Dedifferentiated amniotic fluid mesenchymal stem cell (primary cell): Measurements from ENCODE around the gene PLXNC1.

Source experiments
- DNase-seq: peaks from one replicate; pipeline ENCODE4 v3.0.0-alpha.2; 2016; ENCODE audit errors: extremely low spot score

Gene PLXNC1

GRCh38 chr12:94157981-94158411, 9.6 kb downstream of the PLXNC1 start:
- DNase-seq, result no peak

- no peak for DNase-seq
Measured at GRCh38 chr12:94158666-94159065, 10.3 kb downstream of the PLXNC1 start.

GRCh38 chr12:94162108-94162507, 13.7 kb downstream of the PLXNC1 start:
- no peak for DNase-seq

- DNase-seq, result no peak
Measured at GRCh38 chr12:94163850-94164249, 15.5 kb downstream of the PLXNC1 start.

DNA sequence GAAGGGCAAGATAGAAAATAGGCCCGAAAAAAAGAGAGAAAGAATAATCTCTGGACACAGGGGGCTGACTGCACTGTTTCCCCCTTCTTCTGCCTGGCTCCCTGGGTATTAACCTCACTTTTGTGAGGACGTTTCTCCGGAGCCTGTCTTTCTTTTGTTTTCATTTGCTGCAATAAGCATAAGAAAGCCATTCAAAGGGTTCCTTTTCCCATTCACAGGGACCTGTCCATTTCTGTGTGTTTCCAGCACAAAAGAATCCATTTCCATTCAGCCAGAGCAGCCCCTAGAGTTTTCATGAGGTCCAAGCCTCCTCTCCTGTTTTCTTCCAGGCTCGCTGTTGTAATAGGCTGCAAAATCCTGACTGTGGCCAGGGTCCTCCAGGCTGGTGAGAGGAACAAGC, 16.8 kb downstream of the PLXNC1 start:
- DNase-seq, result no peak

- DNase-seq, result no peak
Measured at GRCh38 chr12:94165670-94166364, 17.4 kb downstream of the PLXNC1 start.

DNA sequence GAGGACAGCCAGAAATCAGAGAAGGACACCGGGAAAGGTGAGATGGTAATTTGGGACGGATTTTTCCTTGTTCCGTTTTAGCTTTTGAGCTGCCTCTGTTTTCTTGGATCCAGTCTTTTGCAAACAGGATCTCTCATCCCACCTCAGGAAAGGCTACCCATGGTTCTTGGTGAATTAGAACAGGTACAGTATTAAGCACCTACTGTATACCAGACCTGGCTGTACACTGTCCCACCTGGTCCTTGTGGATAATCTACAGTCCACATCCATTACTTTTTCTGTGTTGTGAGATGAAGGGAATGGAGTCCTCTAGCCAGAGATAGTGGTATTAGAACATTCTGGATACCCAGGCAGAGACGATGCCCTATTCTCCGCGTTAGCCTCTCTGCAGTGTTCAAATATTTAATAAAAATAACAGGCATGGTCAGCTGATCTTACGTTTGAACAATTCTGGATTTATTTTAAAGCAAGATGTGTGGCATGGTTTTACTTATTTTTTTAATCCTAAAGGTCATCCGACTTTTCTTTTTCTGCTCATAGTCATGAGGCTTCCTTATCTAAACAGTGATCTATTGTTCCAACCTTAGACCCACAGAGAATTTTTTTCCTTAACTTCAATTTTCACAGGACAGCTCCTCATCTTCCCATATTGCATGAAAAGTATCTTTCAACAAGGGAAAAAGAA, 18.8 kb downstream of the PLXNC1 start:
- no peak for DNase-seq

DNA sequence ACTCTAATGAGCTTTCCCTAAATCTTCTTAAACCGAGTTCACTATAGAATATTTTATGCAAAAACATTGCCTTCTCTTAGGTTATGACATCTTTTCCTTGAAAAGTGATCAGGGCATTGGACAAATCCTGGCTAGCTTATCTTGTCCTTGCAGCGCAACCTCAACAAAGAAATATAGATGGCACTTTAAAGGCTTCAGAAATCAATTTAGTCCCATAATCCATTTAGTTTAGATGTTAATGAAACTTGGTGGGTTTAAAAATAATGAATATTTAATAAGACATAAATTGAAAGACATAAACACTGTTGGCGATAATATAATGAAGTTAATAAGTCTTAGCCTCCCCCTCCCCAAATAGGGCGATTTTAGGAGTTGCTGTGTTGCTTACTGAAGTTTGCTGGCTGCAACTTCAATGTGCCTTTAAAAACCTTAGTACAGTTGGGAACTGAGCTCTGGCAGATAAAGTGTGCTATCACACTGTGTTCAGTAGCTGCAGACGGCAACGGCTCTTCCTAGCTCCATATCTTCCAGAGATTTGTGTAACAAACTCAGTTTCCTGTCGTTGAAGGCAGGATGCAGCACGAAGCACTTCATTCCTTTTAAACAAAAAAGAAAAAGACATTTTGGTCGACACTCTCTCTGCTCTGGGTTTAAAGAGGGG, 19.5 kb downstream of the PLXNC1 start:
- no peak for DNase-seq

- DNase-seq, result no peak
Measured at GRCh38 chr12:94169495-94169894, 21.1 kb downstream of the PLXNC1 start.

DNA sequence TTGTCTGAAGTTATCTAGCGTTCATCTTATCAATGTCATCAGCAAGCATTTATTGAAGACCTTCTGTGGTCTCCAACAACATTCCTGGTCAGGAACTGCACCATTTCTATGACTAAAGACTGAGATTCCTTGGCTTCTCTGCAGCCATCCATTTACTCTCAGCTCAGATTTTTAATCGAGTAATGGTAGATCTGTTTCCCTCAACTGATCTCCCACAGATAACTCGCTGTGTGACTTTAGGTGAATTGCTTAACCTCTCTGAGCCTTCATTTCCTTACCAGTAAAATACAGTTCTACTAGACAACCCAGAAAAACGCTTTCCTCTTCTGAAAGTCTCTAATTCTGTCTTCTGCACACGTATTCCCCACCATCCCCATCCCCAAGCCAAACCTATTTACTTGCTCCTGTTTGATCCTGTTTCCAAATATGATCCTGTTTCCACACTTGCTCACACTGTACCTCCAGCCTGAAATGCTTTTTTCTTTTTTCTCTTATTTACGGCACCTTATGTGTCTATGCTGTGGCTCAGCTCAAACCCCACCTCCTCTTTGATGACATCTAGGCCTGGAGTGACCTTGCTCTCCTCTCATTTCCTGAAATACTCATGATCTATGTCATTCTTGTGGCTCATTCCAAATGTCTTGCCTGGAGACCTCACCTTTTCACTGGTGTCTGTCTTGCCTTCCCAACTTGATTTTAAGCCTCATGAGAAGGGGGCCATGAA, 21.8 kb downstream of the PLXNC1 start:
- DNase-seq, result no peak

GRCh38 chr12:94170690-94171594, 22.6 kb downstream of the PLXNC1 start:
- DNase-seq, result no peak

DNA sequence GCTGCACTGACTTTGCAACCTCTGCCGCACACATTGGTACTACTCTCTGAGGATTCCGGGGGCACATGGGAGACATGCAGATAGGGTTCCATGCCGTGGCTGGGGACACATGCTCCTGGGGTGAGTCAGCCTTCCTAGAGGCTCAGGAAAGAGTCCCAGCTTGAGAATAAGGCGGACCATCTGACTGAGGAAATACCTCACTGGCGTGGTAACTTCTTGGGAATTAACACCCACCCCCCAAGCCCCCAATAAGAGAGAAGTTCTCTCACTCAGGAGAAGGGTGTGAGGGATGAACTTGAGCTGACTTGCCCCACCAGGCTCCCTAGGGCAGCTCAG, 23.2 kb downstream of the PLXNC1 start:
- DNase-seq, result no peak

- no peak for DNase-seq
Measured at GRCh38 chr12:94172031-94172430, 23.7 kb downstream of the PLXNC1 start.

DNA sequence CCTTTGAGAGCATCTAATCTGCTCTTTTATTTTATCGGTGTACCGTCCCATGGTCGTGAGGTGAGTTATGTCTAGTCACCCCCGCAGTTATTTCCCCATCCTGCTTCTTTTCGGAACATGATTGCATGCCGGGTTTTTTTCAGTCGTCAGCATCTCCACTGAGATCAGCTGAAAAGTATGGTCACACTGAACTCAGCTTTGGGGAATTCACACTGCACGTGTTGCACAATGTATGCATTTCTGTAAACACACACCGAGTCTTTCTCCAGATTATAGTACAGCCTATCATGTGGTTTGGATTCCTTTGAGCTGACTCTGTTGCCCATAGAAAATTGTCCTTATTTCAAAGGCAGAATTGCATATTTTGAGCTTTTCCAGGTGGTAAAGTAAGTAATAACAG, 24.6 kb downstream of the PLXNC1 start:
- DNase-seq, result peak; percentile 92

DNA sequence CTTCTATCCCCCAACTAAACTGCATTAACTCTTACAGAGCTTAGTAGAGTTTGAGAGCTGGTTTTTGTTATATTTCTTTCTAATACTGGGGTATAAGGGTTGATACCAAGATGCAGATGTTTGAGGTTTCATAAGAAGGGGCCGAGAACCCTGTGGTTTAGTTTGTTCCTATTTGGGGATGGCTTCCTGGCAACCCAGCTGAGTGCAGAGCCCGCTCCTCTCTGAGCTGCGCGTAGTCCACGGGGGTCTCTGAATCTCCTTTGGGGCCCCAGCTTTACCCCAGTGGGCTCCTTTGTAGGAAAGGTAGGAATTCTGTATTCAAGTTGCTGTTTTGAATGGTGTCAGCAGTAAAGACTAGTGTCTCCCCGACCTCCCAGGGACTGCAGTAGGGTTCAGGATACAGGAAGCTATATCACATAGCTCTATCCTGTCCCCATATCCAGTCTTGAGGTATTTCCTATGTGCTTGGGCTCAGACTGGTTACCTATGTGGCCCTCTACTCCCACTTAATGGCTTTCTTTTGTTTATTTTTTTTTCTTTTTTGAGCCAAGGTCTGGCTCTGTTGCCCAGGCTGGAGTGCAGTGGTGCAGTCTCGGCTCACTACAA, 25.4 kb downstream of the PLXNC1 start:
- DNase-seq, result no peak

GRCh38 chr12:94174576-94174975, 26.2 kb downstream of the PLXNC1 start:
- DNase-seq, result no peak

- no peak for DNase-seq
Measured at GRCh38 chr12:94175763-94176668, 27.6 kb downstream of the PLXNC1 start.

DNA sequence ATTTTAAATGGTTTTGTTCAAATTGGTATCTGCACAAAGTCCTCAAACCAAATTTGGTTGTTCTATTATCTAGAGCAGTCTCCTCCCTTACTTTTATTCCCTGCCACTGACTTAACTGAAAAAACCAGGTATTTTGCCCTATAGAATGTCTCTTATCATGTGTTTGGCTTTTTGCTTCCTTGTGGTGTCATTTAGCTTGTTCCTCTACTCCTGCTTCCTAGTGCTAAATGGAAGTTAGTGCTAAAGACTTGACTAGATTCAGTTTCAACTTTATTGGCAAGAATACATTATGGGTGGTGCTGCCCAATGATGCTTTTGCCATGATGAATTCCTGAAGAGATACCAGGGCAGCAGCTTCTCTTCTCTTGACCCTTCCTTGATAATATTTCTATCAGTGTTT, 29.7 kb downstream of the PLXNC1 start:
- DNase-seq, result no peak

DNA sequence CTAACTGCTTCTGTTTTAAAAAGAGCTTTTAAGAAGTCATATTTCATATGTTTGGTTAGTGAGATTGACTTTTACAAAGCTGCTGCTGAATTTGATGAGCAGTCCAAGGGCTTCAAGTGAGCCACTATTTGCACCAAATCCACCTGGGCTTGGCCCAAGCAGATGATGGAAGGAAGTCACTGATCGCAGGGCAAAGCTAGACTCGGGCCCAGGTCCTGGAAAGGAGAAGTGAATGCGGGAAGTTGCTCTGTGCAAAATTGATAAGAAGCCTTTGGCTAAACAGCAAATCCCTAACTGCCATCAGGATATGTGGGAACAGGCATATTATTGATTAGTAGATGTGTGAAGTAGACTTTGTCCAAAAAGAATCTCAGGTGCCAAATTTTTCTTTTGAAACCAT, 30.5 kb downstream of the PLXNC1 start:
- no peak for DNase-seq

DNA sequence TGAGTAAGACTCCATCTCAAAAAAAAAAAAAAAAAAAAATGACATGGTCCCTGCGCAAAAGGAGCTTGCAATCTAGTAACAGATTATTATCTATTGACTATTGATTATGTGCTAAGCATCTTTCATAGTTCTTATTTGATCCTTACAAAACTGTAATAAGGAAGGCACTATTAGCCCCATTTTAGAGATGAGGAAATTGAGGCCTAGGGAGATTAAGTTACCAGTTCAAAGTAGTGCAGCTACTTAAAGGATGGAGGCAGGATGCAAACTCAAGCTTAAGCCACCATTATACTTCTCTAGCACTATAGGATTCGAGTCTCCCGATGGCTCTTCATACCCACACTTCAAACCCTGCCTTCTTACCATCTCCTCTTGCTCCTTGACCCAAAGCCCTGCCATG, 31.3 kb downstream of the PLXNC1 start:
- DNase-seq, result no peak
